Right lobe of liver (tissue), 4 donors: ENCODE results near the gene SPACA7.

Source experiments
- POLR2A ChIP-seq: fragments of 450-650 bp; IDR thresholded peaks from one replicate; pipeline ENCODE4 v1.6.1; 2017; ENCODE audit warnings: antibody characterized with exemption, mild to moderate bottlenecking
- TF ChIP-seq, protein P1 (sequence below), 4 donors: fragments of 200-600 bp in 3 of 4; fragments of 450-650 bp in 1 of 4; IDR thresholded peaks; one replicate each; pipeline versions ENCODE4 v1.5.1 to v1.8.0; 2016 to 2022; ENCODE audit warnings: antibody characterized with exemption in 4 of 4, mild to moderate bottlenecking in 2 of 4
- donor health status: DM: no; HTN: no; CAD: no.
- donor health status: DM: no; HTN: no; CAD: no.
- donor health status: DM: no; HTN: yes; CAD: no.

DNA sequence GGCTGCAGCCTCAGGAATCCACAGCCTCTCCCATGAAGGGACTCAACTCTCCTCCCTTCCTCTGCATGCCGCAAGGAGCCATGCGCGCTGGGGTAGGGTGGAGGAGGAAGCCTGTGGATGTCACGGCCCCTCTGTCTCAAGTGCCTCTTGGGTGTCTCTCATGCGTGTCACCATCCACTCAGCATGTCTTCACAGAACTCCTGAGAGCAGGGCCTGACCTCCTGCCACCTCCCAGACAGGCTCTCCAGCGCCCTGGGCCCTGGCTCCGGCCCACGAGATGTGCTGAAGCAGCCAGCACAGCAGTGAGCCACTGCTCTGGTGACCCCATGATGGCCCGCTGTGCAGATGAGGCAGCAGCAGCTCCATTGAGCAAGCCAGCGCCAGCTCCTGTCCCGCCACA lies 25.9 kb upstream of the SPACA7 start:
- TF ChIP-seq, protein P1, sequence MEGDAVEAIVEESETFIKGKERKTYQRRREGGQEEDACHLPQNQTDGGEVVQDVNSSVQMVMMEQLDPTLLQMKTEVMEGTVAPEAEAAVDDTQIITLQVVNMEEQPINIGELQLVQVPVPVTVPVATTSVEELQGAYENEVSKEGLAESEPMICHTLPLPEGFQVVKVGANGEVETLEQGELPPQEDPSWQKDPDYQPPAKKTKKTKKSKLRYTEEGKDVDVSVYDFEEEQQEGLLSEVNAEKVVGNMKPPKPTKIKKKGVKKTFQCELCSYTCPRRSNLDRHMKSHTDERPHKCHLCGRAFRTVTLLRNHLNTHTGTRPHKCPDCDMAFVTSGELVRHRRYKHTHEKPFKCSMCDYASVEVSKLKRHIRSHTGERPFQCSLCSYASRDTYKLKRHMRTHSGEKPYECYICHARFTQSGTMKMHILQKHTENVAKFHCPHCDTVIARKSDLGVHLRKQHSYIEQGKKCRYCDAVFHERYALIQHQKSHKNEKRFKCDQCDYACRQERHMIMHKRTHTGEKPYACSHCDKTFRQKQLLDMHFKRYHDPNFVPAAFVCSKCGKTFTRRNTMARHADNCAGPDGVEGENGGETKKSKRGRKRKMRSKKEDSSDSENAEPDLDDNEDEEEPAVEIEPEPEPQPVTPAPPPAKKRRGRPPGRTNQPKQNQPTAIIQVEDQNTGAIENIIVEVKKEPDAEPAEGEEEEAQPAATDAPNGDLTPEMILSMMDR (IDR thresholded peaks at IDR 0.05), result no peak
- TF ChIP-seq POLR2A, result no peak
